Activated T-helper 1 cell treated with anti-CD3 and anti-CD28 coated beads, Interleukin-2, amount 50 U/mL, for 16 hours (primary cell): ENCODE results near the gene IFNA6.

Experiments used
- DNase-seq, 2 donors: peaks; one replicate each; pipeline ENCODE4 v3.0.0-alpha.2; 2020; ENCODE audit warnings: low read depth in 1 of 2, low spot score in 1 of 2

The IFNA6 gene

DNA sequence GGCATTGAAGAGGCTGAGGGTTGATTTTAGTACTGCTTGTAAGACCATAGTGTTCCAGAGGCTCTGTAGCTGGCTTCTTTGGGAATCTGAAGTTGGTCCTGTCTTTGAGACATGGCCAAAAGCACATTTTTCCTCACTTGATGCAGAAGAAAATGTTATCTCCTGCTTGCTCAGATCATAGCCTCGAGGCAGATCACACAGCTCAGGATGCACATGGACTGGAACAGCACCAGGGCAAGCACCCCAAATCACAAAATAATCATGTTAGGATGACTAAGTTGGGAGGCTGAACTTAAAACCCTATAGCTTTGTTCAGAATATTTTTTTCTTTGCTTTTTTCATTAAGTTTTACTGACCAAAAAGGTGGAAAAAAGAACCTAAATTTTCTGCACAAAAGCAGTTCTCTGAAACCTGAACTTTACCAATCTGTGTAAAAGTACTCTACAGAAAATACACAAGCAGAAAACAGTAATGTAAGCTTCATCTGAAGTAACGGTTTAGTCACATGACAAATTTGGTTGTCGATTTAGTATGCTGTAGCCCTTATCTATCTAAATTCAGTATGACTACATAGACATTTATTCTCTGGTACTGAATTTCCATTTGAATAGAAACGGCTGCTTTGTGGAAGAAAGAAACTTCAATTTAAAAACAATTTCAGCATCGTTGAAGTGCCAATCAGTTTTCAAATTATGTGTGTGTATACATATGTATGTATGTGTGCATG lies 18.8 kb downstream of the IFNA6 start:
- no peak for DNase-seq

DNA sequence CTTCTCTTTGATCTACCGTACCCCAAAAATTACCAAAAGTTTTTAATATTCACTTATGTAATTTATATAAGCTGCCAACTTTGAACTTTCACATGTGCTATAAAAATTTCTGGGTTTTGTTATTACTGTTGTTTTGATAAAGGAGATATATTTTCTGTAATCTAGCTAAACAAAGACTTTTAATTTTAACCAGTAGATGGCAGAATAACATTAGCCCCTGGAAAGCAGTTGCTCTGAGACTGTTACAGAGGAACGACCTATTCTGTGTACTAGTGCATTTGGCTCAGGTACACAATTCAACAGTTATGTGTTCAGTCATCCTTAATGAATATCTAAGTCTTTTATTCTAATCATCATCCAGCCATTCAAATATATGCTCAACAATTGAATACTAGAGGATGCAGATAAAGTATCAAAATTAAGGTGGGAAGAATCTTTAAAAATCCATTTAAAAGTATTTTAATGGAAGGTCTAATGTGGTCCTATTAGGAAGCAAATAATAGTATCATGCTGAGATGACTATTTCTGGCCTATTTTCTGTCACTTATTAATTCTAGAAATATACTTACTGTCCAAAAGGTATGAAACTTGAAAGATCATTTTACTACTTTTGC lies 24.1 kb downstream of the IFNA6 start:
- no peak for DNase-seq

DNA sequence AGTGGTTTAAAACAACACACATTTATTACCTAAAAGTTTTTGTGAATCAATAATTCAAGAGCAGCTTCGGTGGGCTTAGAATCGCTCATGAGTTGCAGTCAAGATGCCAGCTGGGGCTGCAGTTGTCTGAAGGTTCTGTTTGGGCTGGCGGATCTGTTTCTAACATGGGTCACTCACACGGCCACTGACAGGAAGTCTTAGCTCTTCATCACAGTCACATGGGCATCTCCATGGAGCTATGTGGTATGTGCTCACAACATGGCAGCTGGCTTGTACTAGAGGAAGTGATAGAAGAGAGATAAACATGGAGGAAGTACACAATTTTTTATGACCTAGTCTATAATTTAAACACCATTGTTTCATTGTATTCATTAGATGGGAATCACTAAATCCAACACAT lies 26.6 kb downstream of the IFNA6 start:
- DNase-seq: no peak

- no peak for DNase-seq
These were observed 27.7 kb downstream of the IFNA6 start for GRCh38 chr9:21322911-21323461.

DNA sequence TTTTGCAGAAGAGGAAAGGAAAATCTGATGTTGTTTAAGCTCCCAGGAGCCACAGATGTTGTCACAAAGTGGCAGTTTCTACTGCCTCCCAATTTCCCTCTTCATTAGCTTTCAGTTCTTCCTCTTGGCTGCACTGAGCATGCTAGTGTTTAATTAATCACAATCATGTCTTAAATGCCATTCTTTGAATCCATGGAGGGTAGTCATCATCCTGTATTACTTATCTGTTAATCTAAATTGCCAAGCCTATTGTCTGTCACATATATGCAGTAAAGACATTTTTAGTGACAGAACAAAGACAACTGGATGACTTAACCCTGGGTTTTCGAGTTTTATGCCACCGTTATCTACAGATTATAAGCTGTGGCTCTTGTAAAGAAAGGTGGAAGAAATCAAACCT lies 30.2 kb downstream of the IFNA6 start:
- no peak for DNase-seq

GRCh38 chr9:21317956-21318923 lies 32.4 kb downstream of the IFNA6 start:
- no peak for DNase-seq

DNA sequence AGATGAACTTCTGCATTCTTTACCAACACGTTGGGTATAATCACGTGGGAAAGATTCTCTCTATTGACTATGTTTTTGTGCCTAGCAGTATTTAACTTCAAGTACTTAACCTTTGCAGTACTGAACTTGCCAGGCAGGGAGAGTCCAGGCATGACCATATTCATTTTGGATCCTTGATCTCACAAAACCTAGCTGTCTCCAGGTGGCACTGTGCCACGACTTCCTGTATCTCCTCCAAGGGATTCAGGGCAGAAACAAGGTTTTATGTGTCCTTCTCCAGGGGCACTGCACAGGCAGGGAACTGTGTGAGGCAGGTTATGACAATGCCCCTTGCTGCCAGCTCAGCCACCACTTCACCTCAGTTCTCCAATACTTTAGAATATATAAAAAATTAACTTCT lies 33.8 kb downstream of the IFNA6 start:
- no peak for DNase-seq

DNA sequence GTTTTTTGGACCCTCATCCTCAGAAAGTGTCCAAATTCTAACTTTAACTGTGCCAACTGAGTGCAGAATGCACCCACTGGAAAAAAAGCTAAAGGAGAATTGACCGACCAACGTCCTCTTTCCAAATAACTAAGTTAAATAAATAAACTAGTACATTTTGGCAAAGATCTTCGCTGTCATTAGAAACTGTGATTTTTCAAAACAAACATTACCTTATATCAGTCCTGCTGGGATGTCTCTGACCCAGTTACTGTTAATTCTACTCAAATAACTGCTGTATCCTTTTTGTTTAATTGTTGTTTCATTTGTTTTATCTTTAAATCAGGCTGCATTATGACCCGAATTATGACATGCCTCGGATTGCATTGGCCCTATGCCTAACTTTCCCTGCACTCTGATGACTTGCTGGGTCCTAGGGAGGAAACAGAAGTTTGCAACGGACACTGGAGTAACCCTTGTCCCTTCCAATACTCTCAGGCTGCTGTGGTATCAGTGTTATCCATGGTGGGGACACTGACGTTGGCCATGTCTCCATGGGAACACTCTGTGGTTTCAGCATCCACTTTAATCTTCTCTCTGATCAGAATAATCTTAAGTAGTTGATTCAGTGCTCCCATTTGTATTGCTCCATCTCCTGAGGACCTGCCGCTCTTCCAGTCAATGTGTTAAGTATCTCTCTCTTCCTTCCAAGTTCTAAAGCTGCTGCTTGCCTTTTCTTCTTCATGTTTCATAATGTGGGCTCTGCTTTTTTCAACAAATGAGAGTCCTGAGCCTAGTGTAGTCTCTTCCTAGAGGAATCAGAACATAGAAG lies 34.5 kb downstream of the IFNA6 start:
- DNase-seq: no peak

DNA sequence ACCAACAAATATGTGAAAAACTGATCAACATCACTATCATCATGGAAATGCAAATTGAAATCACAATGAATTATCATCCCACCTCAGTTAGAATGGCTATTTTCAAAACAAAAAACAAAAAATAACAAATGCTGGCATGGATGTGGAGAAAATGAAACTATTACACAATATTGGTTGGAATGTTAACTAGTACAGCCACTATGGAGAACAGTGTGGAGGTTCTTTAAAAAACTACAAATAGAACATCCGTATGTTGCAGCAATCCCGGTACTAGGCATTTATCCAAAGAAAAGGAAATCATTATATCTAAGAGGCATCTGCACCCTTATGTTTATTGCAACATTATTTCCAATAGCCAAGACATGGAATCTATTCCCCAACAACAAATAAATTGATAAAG lies 36.5 kb downstream of the IFNA6 start:
- no peak for DNase-seq

- DNase-seq: no peak
These were observed 38.8 kb downstream of the IFNA6 start for GRCh38 chr9:21311889-21312288.

DNA sequence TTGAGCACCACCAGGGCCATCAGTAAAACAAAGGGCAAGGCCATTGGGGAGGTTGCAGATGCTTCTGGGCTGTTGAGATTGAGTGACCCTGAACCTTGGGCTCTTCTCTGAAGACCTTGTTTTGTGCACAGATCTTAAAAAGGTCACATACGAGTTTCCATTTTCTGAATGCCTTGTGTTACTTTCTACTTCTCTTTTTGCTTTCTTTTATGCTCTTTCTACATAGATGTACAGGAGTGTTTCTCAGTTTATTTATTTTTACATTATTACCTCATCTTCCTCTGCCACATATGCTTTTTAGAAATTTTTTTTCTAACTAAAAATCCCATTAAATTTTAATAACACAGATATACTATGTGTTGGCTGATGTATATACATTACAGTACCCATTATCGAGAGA lies 45.5 kb downstream of the IFNA6 start, which contains the start of gene IFNA5:
IFNA5 (minus strand) TSS at position 101 of the 400 bp plus-strand sequence; CDS start at position 44, 57 bp downstream.
- DNase-seq: no peak
